ENCODE results near the gene FGF1.

Gene FGF1

DNA sequence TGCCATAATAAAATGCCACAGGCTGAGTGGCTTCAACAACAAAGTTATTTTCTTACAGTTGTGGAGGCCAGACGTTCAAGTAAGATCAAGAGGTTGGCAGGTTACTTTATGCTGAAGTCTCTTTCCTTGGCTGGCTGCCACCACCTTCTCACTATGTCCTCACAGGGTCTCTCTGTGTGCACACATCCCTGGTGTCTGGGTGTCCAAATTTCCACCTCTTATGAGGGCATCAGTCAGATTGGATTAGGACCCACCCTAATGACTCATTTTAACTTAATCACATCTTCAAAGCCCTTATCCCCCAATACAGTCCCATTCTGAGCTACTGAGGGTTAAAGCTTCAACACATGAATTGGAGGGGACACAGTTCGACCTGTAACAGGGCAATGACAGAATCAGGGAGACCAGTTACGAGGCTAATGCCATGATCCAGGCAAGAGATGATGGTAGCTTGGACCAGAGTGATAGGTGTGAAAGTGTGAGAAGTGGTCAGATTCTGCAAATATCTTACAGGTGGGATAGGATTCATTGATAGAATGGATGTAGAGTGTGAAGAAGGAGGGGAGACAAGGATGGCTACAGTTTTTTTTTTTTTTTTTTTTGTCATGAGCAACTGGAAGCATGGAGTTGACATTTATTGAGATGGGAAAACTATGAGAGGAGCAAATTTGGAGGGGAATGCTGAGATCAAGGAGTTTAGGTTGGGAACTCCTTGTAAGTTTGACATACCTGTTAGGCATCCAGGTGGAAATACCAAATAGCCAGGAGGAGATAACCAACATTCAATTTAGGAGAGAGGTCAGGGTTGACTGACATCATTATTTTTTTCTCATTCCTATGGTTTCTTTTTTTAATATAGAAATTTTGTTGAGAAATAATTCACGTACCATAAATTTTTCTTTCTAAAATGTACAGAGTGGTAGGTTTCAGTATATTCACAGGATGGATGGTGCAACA, 39.6 kb upstream of the FGF1 start:
- ATAC-seq = no peak
- TF ChIP-seq ZNF8 (CRISPR knock-in tag; IDR thresholded peaks at IDR 0.05) = no peak
- no peak for TF ChIP-seq ISL1 (CRISPR knock-in tag; IDR thresholded peaks at IDR 0.05)
- TF ChIP-seq GLIS3 (CRISPR knock-in tag; IDR thresholded peaks at IDR 0.05) = no peak
- TF ChIP-seq, protein P1, sequence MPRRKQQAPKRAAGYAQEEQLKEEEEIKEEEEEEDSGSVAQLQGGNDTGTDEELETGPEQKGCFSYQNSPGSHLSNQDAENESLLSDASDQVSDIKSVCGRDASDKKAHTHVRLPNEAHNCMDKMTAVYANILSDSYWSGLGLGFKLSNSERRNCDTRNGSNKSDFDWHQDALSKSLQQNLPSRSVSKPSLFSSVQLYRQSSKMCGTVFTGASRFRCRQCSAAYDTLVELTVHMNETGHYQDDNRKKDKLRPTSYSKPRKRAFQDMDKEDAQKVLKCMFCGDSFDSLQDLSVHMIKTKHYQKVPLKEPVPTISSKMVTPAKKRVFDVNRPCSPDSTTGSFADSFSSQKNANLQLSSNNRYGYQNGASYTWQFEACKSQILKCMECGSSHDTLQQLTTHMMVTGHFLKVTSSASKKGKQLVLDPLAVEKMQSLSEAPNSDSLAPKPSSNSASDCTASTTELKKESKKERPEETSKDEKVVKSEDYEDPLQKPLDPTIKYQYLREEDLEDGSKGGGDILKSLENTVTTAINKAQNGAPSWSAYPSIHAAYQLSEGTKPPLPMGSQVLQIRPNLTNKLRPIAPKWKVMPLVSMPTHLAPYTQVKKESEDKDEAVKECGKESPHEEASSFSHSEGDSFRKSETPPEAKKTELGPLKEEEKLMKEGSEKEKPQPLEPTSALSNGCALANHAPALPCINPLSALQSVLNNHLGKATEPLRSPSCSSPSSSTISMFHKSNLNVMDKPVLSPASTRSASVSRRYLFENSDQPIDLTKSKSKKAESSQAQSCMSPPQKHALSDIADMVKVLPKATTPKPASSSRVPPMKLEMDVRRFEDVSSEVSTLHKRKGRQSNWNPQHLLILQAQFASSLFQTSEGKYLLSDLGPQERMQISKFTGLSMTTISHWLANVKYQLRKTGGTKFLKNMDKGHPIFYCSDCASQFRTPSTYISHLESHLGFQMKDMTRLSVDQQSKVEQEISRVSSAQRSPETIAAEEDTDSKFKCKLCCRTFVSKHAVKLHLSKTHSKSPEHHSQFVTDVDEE (CRISPR knock-in tag; IDR thresholded peaks at IDR 0.05) = no peak
- no peak for TF ChIP-seq RARB (CRISPR knock-in tag; IDR thresholded peaks at IDR 0.05)
- no peak for TF ChIP-seq ESRRG (CRISPR knock-in tag; IDR thresholded peaks at IDR 0.05)
- TF ChIP-seq ZNF565 (CRISPR knock-in tag; conservative IDR thresholded peaks at IDR 0.05; ENCODE audit: low read depth) = no peak
- TF ChIP-seq ZFP3 (CRISPR knock-in tag; IDR thresholded peaks at IDR 0.05) = no peak
- TF ChIP-seq ZFP30 (CRISPR knock-in tag; IDR thresholded peaks at IDR 0.05) = no peak
- TF ChIP-seq, protein P2, sequence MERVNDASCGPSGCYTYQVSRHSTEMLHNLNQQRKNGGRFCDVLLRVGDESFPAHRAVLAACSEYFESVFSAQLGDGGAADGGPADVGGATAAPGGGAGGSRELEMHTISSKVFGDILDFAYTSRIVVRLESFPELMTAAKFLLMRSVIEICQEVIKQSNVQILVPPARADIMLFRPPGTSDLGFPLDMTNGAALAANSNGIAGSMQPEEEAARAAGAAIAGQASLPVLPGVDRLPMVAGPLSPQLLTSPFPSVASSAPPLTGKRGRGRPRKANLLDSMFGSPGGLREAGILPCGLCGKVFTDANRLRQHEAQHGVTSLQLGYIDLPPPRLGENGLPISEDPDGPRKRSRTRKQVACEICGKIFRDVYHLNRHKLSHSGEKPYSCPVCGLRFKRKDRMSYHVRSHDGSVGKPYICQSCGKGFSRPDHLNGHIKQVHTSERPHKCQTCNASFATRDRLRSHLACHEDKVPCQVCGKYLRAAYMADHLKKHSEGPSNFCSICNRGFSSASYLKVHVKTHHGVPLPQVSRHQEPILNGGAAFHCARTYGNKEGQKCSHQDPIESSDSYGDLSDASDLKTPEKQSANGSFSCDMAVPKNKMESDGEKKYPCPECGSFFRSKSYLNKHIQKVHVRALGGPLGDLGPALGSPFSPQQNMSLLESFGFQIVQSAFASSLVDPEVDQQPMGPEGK (CRISPR knock-in tag; IDR thresholded peaks at IDR 0.05; ENCODE audit: borderline replicate concordance) = no peak
- TF ChIP-seq, protein P3, sequence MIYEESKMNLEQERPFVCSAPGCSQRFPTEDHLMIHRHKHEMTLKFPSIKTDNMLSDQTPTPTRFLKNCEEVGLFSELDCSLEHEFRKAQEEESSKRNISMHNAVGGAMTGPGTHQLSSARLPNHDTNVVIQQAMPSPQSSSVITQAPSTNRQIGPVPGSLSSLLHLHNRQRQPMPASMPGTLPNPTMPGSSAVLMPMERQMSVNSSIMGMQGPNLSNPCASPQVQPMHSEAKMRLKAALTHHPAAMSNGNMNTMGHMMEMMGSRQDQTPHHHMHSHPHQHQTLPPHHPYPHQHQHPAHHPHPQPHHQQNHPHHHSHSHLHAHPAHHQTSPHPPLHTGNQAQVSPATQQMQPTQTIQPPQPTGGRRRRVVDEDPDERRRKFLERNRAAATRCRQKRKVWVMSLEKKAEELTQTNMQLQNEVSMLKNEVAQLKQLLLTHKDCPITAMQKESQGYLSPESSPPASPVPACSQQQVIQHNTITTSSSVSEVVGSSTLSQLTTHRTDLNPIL (CRISPR knock-in tag; IDR thresholded peaks at IDR 0.05; ENCODE audit: low read depth) = no peak

DNA sequence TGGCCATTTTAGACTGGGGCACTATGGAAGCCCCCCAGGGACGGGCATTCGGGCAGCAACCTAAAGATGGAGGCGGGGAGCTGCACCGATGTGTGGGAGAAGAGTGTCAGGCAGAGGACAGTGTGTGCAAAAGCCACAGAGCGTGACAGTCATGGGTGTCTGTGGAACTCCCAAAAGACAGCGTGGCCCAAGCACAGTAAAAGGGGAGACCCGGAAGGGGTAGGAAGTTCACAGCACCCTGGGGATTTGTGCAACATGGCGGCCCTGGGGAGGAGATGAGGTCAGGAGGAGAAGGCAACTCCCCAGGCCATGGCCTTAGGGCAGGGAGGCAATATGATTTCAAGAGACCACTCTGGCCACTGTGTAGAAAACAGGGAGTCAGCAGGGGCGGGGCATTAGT, 38.9 kb upstream of the FGF1 start:
- TF ChIP-seq ZNF70 (CRISPR knock-in tag; IDR thresholded peaks at IDR 0.05) = no peak
- no peak for TF ChIP-seq ZC3H10 (CRISPR knock-in tag; IDR thresholded peaks at IDR 0.05)
- no peak for TF ChIP-seq OSR1 (CRISPR knock-in tag; IDR thresholded peaks at IDR 0.05)
- TF ChIP-seq CSDC2 (CRISPR knock-in tag; IDR thresholded peaks at IDR 0.05) = no peak
- no peak for TF ChIP-seq ISL1 (CRISPR knock-in tag; IDR thresholded peaks at IDR 0.05)
- TF ChIP-seq RARB (CRISPR knock-in tag; IDR thresholded peaks at IDR 0.05) = no peak
- TF ChIP-seq ARNTL (CRISPR knock-in tag; IDR thresholded peaks at IDR 0.05; ENCODE audit: borderline replicate concordance, low read depth) = no peak
- TF ChIP-seq, protein P4, sequence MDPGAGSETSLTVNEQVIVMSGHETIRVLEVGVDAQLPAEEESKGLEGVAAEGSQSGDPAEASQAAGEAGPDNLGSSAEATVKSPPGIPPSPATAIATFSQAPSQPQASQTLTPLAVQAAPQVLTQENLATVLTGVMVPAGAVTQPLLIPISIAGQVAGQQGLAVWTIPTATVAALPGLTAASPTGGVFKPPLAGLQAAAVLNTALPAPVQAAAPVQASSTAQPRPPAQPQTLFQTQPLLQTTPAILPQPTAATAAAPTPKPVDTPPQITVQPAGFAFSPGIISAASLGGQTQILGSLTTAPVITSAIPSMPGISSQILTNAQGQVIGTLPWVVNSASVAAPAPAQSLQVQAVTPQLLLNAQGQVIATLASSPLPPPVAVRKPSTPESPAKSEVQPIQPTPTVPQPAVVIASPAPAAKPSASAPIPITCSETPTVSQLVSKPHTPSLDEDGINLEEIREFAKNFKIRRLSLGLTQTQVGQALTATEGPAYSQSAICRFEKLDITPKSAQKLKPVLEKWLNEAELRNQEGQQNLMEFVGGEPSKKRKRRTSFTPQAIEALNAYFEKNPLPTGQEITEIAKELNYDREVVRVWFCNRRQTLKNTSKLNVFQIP (CRISPR knock-in tag; IDR thresholded peaks at IDR 0.05; ENCODE audit: borderline replicate concordance, low read depth) = no peak
- TF ChIP-seq, protein P3 (CRISPR knock-in tag; IDR thresholded peaks at IDR 0.05; ENCODE audit: low read depth) = no peak
- no peak for TF ChIP-seq ZNF565 (CRISPR knock-in tag; conservative IDR thresholded peaks at IDR 0.05; ENCODE audit: low read depth)
- no peak for TF ChIP-seq GLIS3 (CRISPR knock-in tag; IDR thresholded peaks at IDR 0.05)
- TF ChIP-seq, protein P2 (CRISPR knock-in tag; IDR thresholded peaks at IDR 0.05; ENCODE audit: borderline replicate concordance) = no peak
- no peak for ATAC-seq
